Fibroblast of skin of scalp (primary cell): ENCODE results near the gene YJU2. TPM values are rescaled to one million over a fixed set of nuclear protein-coding genes. Genes with fewer than 3 reads are reported as not detected.
"Not testable (repeated sequence)": the region's sequence is repeated elsewhere in the genome, so short reads cannot be mapped to it uniquely, and the experiment has no call there.

Experiments used
- DNase-seq: peaks from one replicate; pipeline ENCODE4 v3.0.0-alpha.2; 2013
- polyA plus RNA-seq, 2 experiments: library from polyadenylated mRNA; unstranded; fragments of 120-200 nt; gene quantifications; one replicate each; pipeline ENCODE4 v1.2.1, GENCODE V29; 2013; ENCODE audit not compliant: insufficient read length in 2 of 2

Gene YJU2
- polyA plus RNA-seq (2013, experiment 1 of 2; ENCODE audit: insufficient read length) = 14.3 TPM
- 13.1 TPM for polyA plus RNA-seq (2013, experiment 2 of 2; ENCODE audit: insufficient read length)

DNA sequence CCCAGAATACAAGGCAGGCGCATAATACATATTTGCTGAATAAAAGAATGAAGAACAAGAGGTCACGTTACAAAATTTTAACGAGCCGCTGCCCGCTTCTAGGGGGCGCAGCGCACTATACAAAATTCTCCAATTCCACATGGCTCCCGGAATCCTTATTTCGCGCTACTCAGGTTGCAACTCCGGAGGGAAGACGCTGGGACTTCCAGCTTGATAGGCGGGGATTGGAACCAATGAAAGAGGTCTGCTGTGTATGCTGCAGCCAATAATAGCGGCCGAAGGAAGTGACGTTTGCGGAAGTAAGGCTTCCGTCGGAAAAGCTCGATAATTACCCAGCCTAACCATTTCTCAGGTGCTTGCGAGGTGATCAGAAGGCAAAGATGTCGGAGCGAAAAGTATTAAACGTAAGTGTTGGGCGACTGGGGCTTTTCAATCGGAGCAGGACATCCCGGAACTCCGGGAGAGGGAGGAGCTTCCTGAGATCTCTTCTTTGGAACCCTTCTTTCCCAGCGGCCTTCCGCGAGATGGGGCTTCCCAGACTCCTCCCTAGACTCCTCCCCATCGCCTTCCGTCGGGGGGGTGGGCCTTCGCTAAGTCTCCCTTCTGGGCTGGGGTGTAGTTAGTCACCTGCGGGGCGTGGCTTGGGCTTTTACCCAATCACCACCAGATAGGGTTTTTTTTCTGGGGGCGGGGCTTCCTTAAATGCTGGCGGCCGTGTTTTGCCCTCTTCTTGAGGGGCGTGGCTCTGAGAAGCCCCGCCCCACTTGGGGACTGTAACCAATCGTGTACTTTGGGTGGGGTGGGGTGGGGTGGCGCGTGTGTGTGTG, at the start of gene YJU2:
YJU2 (plus strand) TSS at position 314 of the 827 bp plus-strand sequence; CDS start at position 381, 67 bp downstream.
- peak; percentile 100 for DNase-seq

DNA sequence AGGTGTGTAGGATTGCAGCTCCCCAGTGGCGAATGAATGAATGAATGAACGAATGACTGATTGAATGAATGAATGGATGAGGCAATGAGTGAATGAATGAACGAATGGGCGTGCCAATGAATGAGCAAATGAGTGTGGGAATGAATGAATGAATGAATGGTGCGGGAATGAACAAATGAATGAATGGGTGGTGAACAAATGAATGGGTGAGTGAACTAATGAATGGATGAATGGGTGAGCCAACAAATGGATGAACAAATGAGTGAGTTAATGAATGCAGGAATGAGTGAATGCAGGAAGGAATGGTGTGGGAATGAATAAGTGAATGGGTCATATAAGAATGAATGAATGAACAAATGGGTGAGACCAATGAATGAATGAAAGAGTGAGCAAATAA, 49.7 kb upstream of the YJU2 start:
- no peak for DNase-seq

DNA sequence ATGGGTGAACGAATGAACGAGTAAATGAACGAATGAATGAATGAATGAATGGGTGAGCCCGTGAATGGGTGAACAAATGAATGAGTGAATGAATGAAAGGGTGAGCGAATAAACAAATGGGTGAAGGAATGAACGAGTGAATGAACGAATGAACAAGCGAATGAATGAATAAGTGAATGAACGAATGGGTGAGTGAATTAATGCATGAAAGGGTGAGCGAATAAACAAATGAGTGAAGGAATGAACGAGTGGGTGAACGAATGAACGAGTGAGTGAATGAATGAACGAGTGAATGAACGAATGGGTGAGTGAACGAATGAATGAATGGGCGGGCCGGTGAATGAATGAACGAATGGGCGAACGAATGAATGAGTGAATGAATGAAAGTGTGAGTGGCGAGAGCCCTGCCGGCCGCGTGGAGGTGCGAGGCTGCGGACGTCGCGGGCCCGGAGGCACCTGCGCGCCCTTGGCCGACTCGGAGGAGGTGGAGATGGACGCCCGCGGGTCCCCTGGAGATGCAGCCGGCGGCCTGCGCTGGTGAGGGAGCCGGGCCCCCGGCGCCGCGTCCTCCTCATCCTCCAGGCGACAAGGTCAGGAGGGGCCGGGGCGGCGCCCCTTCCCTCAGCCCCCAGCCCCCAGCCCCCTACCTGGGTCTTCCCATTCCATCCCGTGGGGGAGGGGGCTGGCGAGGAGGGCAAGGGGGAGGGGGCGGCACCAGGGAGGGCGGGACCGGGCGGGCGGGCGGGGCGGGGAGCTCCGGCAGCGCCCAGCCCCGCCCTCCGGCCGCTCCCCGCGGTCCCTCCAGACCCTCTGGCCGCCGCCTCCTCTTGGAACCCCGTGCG, 49.0 kb upstream of the YJU2 start:
- no peak for DNase-seq

DNA sequence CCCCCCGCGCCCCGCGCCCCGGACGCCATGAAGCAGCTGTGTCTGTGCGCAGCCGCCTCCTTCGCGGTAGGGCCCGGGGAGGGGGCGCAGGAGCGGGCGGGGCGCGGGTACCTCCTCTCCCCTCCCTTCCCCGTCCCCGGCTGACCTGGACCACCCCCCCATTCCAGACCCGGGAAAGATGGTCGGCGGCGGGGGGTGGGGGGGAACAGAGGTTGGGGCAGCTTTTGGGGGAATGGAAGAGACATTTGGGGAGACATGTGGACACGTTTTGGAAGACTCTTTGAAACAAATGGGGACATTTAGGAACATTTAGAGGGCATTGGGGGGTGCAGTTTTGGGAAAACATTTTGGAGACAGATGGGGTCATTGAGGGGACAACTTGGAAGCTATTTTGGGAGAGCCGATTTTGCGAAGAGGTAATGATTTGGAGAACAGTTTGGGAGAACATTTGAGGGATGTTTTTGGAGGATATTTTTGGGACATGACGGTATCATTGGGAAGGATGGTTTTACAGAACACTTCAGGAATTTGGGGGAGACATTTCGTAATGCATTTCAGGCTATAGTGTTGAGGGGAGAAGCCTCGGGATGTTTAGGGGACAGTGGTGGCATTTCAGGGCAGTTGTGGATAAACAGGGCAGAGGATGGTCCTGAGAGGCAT, 48.3 kb upstream of the YJU2 start:
- no peak for DNase-seq

DNA sequence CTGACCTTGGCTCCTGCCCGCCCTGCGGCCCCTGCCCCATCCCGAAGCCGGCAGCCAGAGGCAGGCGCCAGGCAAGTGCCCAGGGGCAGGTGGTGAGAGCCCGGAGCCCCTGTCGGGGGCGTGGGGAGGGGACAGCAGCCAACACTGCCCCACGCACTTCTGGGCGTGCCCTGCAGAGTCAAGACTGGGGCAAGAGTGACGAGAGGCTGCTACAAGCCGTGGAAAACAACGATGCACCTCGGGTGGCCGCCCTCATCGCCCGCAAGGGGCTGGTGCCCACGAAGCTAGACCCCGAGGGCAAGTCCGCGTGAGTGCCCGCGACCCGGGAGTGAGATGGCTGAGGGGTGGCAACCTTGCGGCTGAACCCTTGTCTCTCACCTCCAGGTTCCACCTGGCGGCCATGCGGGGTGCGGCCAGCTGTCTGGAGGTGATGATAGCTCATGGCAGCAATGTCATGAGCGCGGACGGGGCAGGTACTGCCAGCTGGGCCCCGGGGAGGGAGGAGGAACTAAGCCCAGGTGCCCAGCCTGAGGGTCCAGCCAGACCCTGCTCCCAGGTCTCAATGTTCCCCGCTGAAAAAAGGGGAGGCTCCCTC, 47.1 kb upstream of the YJU2 start:
- no peak for DNase-seq

DNA sequence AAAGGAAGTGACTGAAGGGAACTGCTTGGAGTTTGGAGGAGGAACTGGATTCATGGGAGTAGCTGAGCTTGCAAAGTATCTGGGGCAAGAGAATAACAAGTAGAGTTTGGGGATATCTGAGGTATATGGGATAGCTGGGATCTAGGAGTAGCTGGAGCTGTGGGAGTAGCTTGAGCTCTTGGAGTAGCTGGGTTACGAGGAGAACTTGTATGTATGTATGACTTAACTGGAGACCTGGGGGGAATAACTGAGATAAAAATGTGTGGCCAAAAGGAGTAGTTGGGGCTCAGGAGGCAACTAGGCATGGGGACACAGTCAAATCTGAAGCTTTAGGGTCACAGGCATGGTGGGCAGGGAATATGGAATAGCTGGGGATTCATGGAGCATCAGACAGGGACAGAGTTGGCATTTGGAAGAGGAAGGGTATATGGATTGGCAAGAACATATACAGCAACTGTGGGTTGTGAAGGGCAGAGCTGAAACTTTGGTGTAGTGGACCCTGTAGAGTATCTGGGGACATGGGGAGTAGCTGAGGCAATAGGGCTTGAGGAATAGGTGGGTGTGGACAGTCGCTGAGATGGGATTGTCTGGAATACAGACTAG, 45.8 kb upstream of the YJU2 start:
- DNase-seq = no peak

DNA sequence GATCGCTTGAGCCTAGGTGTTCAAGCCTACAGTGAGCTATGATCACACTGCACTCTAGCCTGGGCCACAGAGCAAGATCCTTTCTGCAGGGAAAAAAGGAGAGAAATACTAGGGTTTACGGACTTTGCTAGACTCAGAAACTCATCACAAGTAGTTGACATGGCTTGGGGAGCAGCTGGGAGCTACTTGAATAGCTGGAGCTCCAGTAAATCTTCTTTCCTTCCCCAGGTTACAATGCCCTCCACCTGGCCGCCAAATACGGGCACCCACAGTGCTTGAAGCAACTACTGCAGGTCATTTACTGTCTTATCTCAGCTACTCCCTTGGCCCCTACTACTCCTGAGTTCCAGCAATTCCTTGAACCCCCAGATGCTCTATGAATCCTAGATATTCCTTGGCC, 45.1 kb upstream of the YJU2 start:
- no peak for DNase-seq

DNA sequence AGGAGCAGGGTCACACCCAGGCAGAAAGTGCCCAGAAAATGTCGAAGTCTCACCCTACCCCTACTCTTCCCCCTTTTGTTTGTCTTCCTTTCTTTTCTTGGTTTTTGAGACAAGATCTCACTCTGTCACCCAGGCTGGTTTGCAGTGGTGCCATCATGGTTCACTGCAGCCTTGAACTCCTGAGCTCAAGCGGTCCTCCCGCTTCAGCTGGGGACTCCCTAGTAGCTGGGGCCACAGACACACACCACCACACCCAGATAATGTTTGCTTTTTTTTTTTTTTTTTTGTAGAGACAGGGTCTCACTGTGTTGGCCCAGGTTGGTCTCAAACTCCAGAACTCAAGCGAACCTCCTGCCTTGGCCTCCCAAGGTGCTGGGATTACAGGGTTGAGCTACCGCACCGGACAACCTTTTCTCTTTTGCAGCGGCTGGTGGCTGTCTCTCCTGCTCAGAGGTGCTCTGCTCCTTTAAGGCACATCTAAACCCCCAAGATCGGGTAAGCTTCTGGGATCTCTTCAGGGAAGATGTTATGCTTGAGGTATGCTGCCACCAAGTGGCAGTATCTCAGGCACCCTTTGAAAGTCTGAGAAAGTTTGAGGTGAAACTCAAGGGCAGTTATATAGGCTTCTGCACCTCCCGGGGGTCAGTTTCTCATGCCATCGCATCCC, 39.9 kb upstream of the YJU2 start:
- peak; percentile 35 for DNase-seq

DNA sequence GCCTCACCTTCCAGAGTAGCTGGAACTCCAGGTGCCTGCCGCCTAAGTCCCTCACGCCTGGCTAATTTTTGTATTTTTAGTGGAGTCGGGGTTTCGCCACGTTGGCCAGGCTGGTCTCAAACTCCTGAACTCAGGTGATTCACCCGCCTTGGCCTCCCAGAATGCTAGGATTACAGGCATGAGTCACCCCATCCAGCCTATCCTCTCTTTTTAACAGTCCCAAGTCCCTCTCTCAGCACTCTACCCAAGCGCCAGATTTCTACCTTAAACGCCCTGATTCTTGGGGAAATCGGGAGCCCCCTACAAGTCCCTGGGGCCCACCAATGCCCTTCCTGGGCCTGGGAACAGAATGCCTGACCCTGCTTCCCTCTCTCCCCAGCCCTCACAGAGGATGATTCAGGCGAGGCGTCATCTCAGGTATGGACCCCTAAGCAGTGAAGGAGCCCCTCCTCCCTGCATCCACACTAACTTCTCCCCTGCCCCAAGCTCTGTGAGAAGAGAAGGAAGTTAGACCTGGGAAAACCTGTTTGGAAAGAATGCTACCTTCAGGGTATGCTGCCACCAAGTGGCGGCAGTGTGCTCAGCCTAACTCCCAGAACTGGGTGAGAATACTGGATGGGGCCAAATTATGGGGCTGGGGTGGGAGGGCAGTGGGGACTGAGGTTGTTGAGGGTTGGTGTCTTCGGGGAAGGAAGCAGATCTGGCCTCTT, 38.3 kb upstream of the YJU2 start:
- peak; percentile 17 for DNase-seq

DNA sequence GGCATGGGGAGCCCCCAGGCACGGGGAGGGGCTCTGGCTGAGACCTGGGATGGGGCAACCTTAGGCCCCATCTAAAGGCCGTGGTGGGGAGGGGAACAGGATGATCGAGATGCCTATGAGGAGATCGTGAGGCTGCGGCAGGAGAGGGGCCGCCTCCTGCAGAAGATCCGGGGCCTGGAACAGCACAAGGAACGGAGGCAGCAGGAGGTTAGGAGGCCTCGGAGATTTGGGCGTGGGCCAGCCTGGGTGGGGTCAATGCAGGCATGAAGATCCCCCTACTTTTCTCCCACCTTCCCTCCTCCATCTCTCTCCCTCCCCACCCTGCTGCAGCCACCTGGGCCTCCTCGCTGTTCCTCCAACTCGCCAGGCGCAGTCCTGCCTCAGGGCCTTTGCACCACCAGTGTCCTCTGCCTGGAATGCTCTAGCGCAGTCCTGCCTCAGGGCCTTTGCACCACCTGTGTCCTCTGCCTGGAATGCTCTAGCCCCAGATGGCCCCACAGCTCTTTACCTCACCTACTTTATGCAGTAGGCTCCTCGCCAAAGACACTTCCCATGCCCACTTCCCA, 36.6 kb upstream of the YJU2 start:
- no peak for DNase-seq

DNA sequence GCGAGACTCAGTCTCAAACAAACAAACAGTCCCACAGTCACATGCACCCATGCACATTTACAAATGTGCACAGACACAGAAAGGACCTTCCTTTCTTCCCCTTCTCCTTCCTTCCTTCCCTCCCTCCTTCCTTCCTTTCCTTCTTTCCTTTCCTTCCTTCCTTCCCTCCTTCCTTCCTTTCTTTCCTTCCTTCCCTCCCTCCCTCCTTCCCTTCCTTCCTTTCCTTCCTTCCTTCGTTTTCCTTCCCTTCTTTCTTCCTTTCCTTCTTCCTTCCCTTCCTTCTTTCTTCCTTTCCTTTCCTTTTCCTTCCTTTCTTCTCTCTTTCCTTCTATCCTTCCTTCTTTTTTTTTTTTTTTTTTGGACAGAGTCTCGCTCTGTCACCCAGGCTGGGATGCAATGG, 33.8 kb upstream of the YJU2 start:
- DNase-seq = no peak

DNA sequence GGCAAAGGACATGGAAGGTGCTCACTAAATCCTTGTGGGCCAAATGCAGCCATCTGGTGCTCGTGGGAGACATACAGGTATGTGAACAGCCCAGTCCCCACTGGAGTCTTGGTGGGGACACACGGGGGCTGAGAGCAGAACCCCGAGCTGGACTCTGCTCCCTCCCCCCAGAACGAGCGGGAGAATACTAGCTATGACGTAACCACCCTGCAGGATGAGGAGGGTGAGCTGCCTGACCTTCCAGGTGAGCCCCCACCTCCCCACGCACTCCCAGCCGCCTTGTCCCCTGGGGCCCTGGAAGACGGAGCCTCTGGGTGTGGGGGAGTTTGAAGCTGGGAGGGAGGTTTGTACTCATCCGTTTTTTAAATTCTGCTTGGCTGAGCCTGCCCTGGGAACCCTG, 31.1 kb upstream of the YJU2 start:
- DNase-seq = no peak

DNA sequence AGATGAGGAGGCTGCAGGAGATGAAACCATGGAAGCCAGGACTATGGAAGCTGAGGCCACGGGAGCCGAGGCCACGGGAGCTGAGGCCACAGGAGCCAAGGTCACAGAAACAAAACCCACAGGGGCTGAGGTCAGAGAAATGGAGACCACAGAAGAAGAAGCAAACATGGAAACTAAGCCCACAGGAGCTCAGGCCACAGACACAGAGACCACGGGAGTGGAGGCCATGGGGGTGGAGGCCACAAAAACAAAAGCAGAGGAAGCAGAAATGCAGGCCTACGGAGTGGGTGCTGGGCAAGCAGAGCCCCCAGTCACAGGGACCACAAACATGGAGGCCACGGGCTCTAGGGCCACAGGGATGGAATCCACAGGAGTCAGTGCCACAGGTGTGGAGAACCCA, 30.0 kb upstream of the YJU2 start:
- DNase-seq = no peak

DNA sequence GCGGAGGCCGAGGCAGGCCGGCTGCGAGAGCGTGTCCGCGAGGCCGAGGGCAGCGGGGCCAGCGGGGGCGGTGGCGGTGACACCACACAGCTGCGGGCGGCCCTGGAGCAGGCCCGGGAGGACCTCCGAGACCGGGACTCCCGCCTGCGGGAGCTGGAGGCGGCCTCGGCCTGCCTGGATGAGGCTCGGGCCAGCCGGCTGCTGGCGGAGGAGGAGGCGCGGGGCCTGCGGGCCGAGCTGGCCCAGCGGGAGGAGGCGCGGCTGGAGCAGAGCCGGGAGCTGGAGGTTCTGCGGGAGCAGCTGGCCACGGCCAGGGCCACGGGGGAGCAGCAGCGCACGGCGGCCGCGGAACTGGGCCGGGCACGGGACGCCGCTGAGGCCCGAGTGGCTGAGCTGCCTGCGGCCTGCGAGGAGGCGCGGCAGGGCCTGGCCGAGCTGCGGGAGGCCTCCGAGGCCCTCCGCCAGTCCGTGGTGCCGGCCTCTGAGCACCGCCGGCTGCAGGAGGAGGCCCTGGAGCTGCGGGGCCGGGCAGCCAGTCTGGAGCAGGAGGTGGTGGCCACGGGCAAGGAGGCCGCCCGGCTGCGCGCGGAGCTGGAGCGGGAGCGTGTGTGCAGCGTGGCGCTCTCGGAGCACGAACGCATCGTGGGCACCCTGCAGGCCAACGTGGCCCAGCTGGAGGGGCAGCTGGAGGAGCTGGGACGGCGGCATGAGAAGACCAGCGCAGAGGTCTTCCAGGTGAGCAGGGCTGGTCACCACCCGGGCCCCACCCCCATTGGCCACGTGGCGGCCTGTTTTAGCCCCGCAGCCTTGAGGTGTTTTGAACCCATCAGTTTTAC, 29.2 kb upstream of the YJU2 start:
- no peak for DNase-seq

DNA sequence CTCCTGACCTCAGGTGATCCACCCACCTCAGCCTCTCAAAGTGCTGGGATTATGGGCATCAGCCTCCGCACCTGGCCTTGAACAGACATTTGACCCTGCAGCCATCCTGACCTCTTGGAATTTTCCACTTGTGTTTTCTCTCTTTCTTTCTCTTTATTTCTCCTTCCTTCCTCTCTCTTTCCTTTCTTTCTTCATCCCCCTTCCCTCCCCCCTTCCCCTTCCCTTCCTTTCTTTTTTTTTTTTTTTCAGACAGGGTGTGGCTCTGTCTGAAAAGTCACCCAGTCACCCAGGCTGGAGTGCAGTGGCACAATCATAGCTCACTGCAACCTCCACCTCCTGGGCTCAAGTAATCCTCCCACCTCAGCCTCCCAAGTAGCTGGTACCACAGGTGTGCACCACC, 28.4 kb upstream of the YJU2 start:
- DNase-seq = not testable (repeated sequence)

DNA sequence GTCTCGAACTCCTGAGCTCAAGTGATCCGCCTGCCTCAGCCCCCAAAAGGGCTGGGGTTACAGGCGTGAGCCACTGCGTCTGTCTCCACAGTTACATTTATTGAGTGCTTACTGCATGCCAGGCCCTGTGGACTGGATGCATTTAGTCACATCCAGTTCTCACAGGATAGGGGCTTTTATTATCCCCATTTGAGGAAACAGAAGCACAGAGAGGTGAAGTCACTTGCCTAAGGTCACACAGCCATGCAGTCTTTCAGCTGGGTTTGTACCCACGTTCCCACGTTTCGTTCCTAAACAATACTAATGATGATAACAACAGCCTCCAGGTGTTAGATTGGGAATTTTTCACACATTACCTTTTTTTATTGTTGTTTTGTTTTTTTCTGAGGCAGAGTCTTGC, 26.7 kb upstream of the YJU2 start:
- no peak for DNase-seq

DNA sequence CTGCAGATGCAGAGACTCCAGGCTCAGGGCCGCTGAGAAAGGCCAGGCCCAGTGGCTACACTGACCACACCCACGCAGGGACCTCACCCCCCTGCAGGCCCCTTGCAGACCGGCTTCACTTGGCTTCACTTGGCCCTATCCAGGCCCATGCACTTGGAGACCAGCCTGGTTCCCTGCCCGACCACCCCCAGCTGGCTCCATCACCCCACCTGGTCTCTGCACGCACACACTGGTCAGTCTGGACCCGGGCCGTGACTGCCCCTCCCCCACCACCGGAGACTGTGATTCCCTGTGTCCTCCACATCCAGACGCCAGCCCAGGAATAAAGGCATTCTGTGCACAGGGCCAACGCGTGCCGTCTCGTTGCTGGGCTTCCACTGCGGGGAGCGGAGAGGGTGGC, 22.4 kb upstream of the YJU2 start:
- DNase-seq = no peak

DNA sequence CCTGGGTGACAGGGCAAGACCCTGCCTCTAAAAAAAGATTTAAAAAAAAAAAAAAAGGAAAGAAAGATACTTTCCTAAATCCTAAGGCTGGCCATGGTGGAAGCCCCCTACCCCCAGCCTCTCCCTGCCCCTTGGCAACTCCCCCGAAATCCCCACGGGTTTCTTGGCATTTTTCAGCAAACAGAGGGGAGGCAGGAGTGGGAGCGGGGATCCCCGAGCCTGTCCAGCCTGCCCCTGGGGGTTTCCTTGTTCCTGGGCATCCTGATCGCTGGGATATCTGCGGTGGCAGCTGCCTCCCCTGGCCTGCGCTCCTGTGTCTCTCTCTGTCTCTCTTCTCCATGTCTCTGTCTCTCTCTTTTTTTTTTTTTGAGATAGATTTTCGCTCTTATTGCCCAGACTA, 21.0 kb upstream of the YJU2 start:
- DNase-seq = no peak

DNA sequence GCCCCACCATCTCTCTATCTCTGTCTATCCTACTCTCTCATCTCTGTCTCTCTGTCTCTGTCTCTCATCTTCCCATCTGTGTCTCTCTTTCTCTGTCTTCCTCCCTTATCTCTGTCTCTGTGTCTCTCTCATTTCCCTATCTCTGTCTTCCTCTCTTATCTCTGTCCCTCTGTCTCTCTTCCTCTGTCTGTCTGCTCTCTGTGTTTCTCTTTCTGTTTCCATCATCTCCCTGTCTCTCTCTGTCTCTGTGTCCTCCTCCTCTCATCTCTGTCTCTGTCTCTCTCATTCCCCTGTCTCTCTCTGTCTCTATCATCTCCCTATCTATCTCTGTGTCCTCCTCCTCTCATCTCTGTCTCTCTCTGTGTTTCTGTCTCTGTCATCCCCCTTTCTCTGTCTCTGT, 19.1 kb upstream of the YJU2 start:
- DNase-seq = no peak

DNA sequence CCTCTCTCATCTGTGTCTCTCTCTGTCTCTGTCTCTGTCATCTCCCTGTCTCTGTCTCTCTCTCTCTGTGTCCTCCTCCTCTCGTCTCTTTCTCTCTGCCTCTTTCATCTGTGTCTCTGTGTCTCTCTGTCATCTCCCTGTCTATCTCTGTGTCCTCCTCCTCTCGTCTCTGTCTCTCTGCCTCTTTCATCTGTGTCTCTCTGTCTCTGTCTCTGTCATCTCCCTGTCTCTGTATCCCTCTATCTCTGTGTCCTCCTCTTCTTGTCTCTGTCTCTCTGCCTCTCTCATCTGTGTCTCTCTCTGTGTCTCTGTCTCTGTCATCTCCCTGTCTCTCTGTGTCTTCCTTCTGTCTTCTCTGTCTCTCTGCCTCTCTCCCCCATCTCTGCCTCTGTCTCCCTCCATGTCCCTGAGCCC, 18.1 kb upstream of the YJU2 start:
- no peak for DNase-seq
